Gastroesophageal sphincter (tissue), 4 donors: ENCODE measurements around the gene SLC5A11. TPM values are rescaled to one million over a fixed set of nuclear protein-coding genes. Genes with fewer than 3 reads are reported as not detected.

Experiments used
- ATAC-seq: fragments of 150-250 bp; one replicate; pipeline ENCODE4 v1.9.1; 2016; ENCODE audit warnings: mild to moderate bottlenecking, moderate library complexity
- H3K27ac ChIP-seq, 4 donors: fragments of 200-600 bp; sonication (generic) in 3 of 4; 1 replicate in 3 of 4; 2 replicates in 1 of 4; pipeline ENCODE4 v1.5.1; 2016 to 2019
- H3K27me3 ChIP-seq: fragments of 200-600 bp; sonication (generic); one replicate; pipeline ENCODE4 v1.5.1; 2019
- H3K36me3 ChIP-seq, 2 donors: fragments of 200-600 bp; sonication (generic); one replicate each; pipeline ENCODE4 v1.5.1; 2019; ENCODE audit warnings: control low read depth in 1 of 2
- H3K4me1 ChIP-seq, 3 donors: fragments of 200-600 bp; sonication (generic); 1 replicate in 2 of 3; 2 replicates in 1 of 3; pipeline ENCODE4 v1.5.1; 2016 to 2019; ENCODE audit warnings: control low read depth in 2 of 3
- H3K4me3 ChIP-seq, 2 donors: fragments of 200-600 bp; sonication (generic); one replicate each; pipeline ENCODE4 v1.5.1; 2019; ENCODE audit warnings: mild to moderate bottlenecking in 1 of 2, moderate library complexity in 1 of 2
- H3K9me3 ChIP-seq, 3 donors: fragments of 200-600 bp; sonication (generic); one replicate each; pipeline ENCODE4 v1.5.1; 2017 to 2019; ENCODE audit warnings: control low read depth in 2 of 3
- EP300 ChIP-seq: sonication (generic); formaldehyde crosslinking; IDR thresholded peaks from one replicate; pipeline ENCODE4 v1.6.1; 2017; ENCODE audit warnings: antibody characterized with exemption, mild to moderate bottlenecking
- POLR2A ChIP-seq, 2 donors: fragments of 450-650 bp; IDR thresholded peaks; one replicate each; pipeline ENCODE4 v1.6.1; 2017; ENCODE audit warnings: antibody characterized with exemption in 2 of 2, mild to moderate bottlenecking in 2 of 2, moderate library complexity in 1 of 2
- POLR2AphosphoS5 ChIP-seq: sonication (generic); formaldehyde crosslinking; IDR thresholded peaks from one replicate; pipeline ENCODE4 v1.6.1; 2017; ENCODE audit warnings: antibody characterized with exemption
- WGBS, 2 donors: methylation state at CpG; one replicate each; pipeline ENCODE4 v1.1.5; 2018; ENCODE audit warnings: low coverage in 1 of 2; 5-methylcytosine and 5-hydroxymethylcytosine counted together
- total RNA-seq, 4 donors: library from RNA; depleted of rRNA; stranded (reverse); fragments of >200 nt; gene quantifications; one replicate each; pipeline ENCODE4 v1.1.0, GENCODE V29; 2016
- TF ChIP-seq, protein P1 (sequence below), 4 experiments: fragments of 200-600 bp in 2 of 4; fragments of 450-650 bp in 2 of 4; sonication (generic) in 1 of 4; IDR thresholded peaks; one replicate each; pipeline ENCODE4 v1.5.1; 2017 to 2019; ENCODE audit warnings: antibody characterized with exemption in 4 of 4, mild to moderate bottlenecking in 2 of 4, moderate library complexity in 2 of 4

Gene SLC5A11
- total RNA-seq, 4 donors from 2014 or later = 0.12 to 2.8 (median 0.27) TPM; not detected in 1

DNA sequence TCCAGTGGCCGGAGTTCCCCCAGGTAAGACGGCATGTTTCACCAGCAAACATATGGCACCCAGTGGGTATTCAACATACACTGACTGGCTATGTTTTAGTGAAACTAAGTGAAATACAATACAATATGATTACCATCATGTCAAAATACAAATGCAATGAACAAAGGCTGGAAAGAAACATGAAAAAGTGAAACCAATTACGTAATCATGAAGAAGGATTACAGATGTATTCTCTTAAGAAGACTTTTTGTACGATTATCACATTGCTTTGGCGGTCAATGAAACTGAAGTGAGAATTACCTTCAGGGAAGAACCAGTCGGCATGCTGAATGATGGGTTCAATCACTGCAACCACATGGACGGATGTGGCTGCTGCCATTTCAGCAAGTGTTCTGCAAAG, 97.7 kb downstream of the SLC5A11 start:
- Histone ChIP-seq H3K36me3 (peaks cover 5 to 100% of the 10 kb centered on the region in 2 donors), H3K27ac (no peak overlapping the region), H3K4me1 (no peaks in the 10 kb centered on the region), H3K27me3 (no peaks in the 10 kb centered on the region), H3K4me3 (no peak overlapping the region), H3K9me3 (no peaks in the 10 kb centered on the region)
- no peak for TF ChIP-seq EP300
- no peak for TF ChIP-seq POLR2AphosphoS5
- TF ChIP-seq, protein P1, sequence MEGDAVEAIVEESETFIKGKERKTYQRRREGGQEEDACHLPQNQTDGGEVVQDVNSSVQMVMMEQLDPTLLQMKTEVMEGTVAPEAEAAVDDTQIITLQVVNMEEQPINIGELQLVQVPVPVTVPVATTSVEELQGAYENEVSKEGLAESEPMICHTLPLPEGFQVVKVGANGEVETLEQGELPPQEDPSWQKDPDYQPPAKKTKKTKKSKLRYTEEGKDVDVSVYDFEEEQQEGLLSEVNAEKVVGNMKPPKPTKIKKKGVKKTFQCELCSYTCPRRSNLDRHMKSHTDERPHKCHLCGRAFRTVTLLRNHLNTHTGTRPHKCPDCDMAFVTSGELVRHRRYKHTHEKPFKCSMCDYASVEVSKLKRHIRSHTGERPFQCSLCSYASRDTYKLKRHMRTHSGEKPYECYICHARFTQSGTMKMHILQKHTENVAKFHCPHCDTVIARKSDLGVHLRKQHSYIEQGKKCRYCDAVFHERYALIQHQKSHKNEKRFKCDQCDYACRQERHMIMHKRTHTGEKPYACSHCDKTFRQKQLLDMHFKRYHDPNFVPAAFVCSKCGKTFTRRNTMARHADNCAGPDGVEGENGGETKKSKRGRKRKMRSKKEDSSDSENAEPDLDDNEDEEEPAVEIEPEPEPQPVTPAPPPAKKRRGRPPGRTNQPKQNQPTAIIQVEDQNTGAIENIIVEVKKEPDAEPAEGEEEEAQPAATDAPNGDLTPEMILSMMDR (IDR thresholded peaks at IDR 0.05) = no peak
- TF ChIP-seq POLR2A (IDR thresholded peaks at IDR 0.05) = no peak
- ATAC-seq = no peak
- WGBS, 2 donors = 88 to 94% methylated on average over 7 of the region's 7 CpGs

- Histone ChIP-seq H3K36me3 (peaks cover 5 to 100% of the 10 kb centered on the region in 2 donors), H3K4me3 (no peak overlapping the region), H3K27ac (no peak overlapping the region), H3K9me3 (no peaks in the 10 kb centered on the region), H3K4me1 (no peaks in the 10 kb centered on the region), H3K27me3 (no peaks in the 10 kb centered on the region)
- 80 to 86% methylated on average over 3 of the region's 3 CpGs for WGBS, 2 donors
- TF ChIP-seq EP300 = no peak
- TF ChIP-seq, protein P1 (IDR thresholded peaks at IDR 0.05) = no peak
- ATAC-seq = no peak
These were observed 98.4 kb downstream of the SLC5A11 start for GRCh38 chr16:24944206-24944605.

DNA sequence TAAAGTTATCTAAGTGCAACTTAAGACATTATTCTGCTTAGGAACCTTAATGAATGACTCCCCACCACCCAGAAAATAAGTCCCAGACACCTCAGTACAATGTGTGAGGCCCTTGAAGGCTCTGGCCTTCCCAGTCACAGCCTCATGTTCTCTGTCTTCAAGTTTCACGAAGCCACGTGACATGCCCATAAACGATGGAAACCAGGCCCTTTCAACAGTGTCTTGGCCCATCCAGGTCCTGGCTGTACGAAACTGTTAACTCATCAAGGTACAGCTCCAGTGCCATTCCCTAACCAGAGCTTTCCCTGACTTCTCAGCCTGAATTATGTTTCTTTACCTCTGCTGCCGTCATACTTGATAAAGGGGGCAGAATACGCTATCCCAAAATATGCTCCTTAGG, 100.4 kb downstream of the SLC5A11 start:
- ATAC-seq = no peak
- TF ChIP-seq POLR2AphosphoS5 = no peak
- TF ChIP-seq POLR2A (IDR thresholded peaks at IDR 0.05) = no peak
- no peak for TF ChIP-seq EP300
- TF ChIP-seq, protein P1 (IDR thresholded peaks at IDR 0.05) = no peak
- no peaks in the 10 kb centered on the region for H3K4me1 ChIP-seq
- 77 to 81% methylated on average over 5 of the region's 6 CpGs for WGBS, 2 donors
- no peaks in the 10 kb centered on the region for H3K27me3 ChIP-seq
- no peak overlapping the region for H3K4me3 ChIP-seq
- H3K27ac ChIP-seq = no peak overlapping the region
- peaks cover 3 to 100% of the 10 kb centered on the region in 2 donors for H3K36me3 ChIP-seq
- H3K9me3 ChIP-seq = no peaks in the 10 kb centered on the region

GRCh38 chr16:24950275-24950674, 104.5 kb downstream of the SLC5A11 start:
- ATAC-seq = no peak
- Histone ChIP-seq H3K27ac (no peak overlapping the region), H3K4me3 (no peak overlapping the region), H3K27me3 (no peaks in the 10 kb centered on the region), H3K9me3 (no peaks in the 10 kb centered on the region), H3K36me3 (peaks cover 3 to 100% of the 10 kb centered on the region in 2 donors), H3K4me1 (no peaks in the 10 kb centered on the region)
- TF ChIP-seq, protein P1 (IDR thresholded peaks at IDR 0.05) = no peak
- TF ChIP-seq POLR2AphosphoS5 = no peak
- no peak for TF ChIP-seq EP300
- TF ChIP-seq POLR2A (IDR thresholded peaks at IDR 0.05) = no peak
- 58 to 88% methylated on average over 2 to 4 of the region's 5 CpGs for WGBS, 2 donors

DNA sequence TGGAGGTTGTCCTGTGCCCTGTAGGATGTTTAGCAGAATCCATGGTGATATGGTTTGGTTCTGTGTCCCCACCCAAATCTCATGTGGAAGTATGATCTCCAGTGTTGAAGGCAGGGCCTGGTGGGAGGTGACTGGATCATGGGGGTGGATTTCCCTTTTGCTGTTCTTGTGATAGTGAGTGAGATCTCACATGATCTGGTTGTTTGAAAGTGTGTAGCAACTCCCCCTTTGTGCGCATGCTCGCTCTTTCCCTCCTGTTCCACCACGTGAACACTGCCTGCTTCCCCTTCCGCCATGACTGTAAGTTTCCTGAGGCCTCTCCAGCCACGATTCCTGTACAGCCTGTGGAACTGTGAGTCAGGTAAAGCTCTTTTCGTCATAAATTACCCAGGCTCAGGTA, 107.5 kb downstream of the SLC5A11 start:
- H3K27me3 ChIP-seq = no peaks in the 10 kb centered on the region
- H3K9me3 ChIP-seq = no peaks in the 10 kb centered on the region
- ATAC-seq = no peak
- no peak overlapping the region for H3K27ac ChIP-seq
- TF ChIP-seq, protein P1 (IDR thresholded peaks at IDR 0.05) = no peak
- TF ChIP-seq POLR2AphosphoS5 = no peak
- TF ChIP-seq EP300 = no peak
- no peak for TF ChIP-seq POLR2A (IDR thresholded peaks at IDR 0.05)
- no peaks in the 10 kb centered on the region for H3K4me1 ChIP-seq
- peaks cover 0 to 100% of the 10 kb centered on the region in 2 donors for H3K36me3 ChIP-seq
- H3K4me3 ChIP-seq = no peak overlapping the region
- WGBS, 2 donors = 60 to 77% methylated on average over 1 to 5 of the region's 6 CpGs
